Measurements from ENCODE around the gene CDKAL1.
"Not testable (repeated sequence)": the region's sequence is repeated elsewhere in the genome, so short reads cannot be mapped to it uniquely, and the experiment has no call there.

CDKAL1 gene

DNA sequence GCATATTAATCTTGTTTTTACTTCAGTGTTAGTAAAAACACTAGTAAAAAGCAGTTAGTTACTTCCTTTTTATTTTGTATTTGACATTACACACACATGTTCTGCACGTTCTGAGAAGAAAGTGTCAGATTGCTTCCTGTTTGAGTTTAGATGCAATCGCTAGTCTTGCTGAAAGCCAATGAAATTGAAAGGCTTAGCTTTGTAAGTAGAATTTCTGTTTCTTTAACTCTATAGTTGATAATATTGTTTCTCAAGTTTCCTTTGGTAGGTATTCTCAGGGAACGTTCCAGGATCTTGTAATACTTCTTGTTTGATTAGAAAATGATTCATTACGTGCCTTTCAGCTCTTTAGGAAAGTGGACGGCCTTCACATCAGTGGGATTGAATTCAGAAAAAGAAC lies 55.0 kb downstream of the CDKAL1 start:
- H3K4me1 ChIP-seq (ENCODE audit: insufficient read depth, insufficient read length), result no peaks in the 10 kb centered on the region
- TF ChIP-seq YY1 (IDR thresholded peaks at IDR 0.05; ENCODE audit: insufficient read depth, insufficient read length), result no peak
- TF ChIP-seq ZNF274 (IDR thresholded peaks at IDR 0.05; ENCODE audit: low read depth, low read length), result no peak
- no peak for TF ChIP-seq SUZ12 (IDR thresholded peaks at IDR 0.05; ENCODE audit: extremely low read depth, insufficient read depth, insufficient read length)
- no peaks in the 10 kb centered on the region for H3K9me3 ChIP-seq (ENCODE audit: insufficient read depth, low read length)
- no peaks in the 10 kb centered on the region for H3K27me3 ChIP-seq (ENCODE audit: insufficient read depth, insufficient read length)
- DNase-seq (ENCODE audit: low read depth, low spot score), result no peak
- no peaks in the 10 kb centered on the region for H3K36me3 ChIP-seq (ENCODE audit: insufficient read depth, insufficient read length, low read length)
- no peak overlapping the region for H3K4me3 ChIP-seq (ENCODE audit: insufficient read length, low read depth)
- no peak overlapping the region for H3K9ac ChIP-seq (ENCODE audit: insufficient read length, low read depth)

GRCh38 chr6:20590476-20590875 lies 56.2 kb downstream of the CDKAL1 start:
- H3K4me3 ChIP-seq (ENCODE audit: insufficient read length, low read depth); H3K9me3 ChIP-seq (ENCODE audit: insufficient read depth, low read length); H3K27me3 ChIP-seq (ENCODE audit: insufficient read depth, insufficient read length); H3K4me1 ChIP-seq (ENCODE audit: insufficient read depth, insufficient read length); H3K9ac ChIP-seq (ENCODE audit: insufficient read length, low read depth); DNase-seq (ENCODE audit: low read depth, low spot score); H3K36me3 ChIP-seq (ENCODE audit: insufficient read depth, insufficient read length, low read length): not testable (repeated sequence)

DNA sequence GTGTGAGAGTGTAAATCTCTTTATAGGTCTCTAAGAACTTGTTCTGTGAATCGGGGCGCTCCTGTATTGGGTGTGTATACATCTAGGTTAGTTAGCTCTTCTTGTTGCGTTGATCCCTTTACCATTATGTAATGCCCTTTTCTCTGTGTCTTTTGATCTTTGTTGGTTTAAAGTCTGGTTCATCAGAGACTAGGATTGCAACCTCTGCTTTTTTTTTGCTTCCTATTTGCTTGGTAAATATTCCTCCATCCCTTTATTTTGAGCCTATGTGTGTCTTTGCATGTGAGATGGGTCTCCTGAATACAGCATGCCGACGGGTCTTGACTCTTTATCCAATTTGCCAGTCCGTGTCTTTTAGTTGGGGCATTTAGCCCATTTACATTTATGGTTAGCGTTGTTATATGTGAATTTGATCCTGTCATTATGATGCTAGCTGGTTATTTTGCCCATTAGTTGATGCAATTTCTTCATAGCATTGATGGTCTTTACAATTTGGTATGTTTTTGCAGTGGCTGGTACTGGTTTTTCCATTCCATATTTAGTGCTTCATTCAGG lies 60.1 kb downstream of the CDKAL1 start:
- not testable (repeated sequence) for H3K4me1 ChIP-seq (ENCODE audit: insufficient read depth, insufficient read length); H3K27me3 ChIP-seq (ENCODE audit: insufficient read depth, insufficient read length); DNase-seq (ENCODE audit: low read depth, low spot score); H3K36me3 ChIP-seq (ENCODE audit: insufficient read depth, insufficient read length, low read length); H3K9me3 ChIP-seq (ENCODE audit: insufficient read depth, low read length); H3K4me3 ChIP-seq (ENCODE audit: insufficient read length, low read depth); H3K9ac ChIP-seq (ENCODE audit: insufficient read length, low read depth)

GRCh38 chr6:20599302-20600051 lies 65.2 kb downstream of the CDKAL1 start:
- TF ChIP-seq SUZ12 (IDR thresholded peaks at IDR 0.05; ENCODE audit: extremely low read depth, insufficient read depth, insufficient read length) (no peak), ZNF274 (IDR thresholded peaks at IDR 0.05; ENCODE audit: low read depth, low read length) (no peak), YY1 (IDR thresholded peaks at IDR 0.05; ENCODE audit: insufficient read depth, insufficient read length) (no peak)
- Histone ChIP-seq H3K9ac (ENCODE audit: insufficient read length, low read depth) (no peak overlapping the region), H3K9me3 (ENCODE audit: insufficient read depth, low read length) (no peaks in the 10 kb centered on the region), H3K27me3 (ENCODE audit: insufficient read depth, insufficient read length) (no peaks in the 10 kb centered on the region), H3K4me3 (ENCODE audit: insufficient read length, low read depth) (no peak overlapping the region), H3K4me1 (ENCODE audit: insufficient read depth, insufficient read length) (no peaks in the 10 kb centered on the region), H3K36me3 (ENCODE audit: insufficient read depth, insufficient read length, low read length) (peaks cover 8% of the 10 kb centered on the region)
- DNase-seq (ENCODE audit: low read depth, low spot score), result no peak

- no peak for TF ChIP-seq SUZ12 (IDR thresholded peaks at IDR 0.05; ENCODE audit: extremely low read depth, insufficient read depth, insufficient read length)
- no peak for TF ChIP-seq YY1 (IDR thresholded peaks at IDR 0.05; ENCODE audit: insufficient read depth, insufficient read length)
- TF ChIP-seq ZNF274 (IDR thresholded peaks at IDR 0.05; ENCODE audit: low read depth, low read length), result no peak
- no peaks in the 10 kb centered on the region for H3K27me3 ChIP-seq (ENCODE audit: insufficient read depth, insufficient read length)
- H3K9me3 ChIP-seq (ENCODE audit: insufficient read depth, low read length), result no peaks in the 10 kb centered on the region
- H3K4me3 ChIP-seq (ENCODE audit: insufficient read length, low read depth), result no peak overlapping the region
- peaks cover 7% of the 10 kb centered on the region for H3K36me3 ChIP-seq (ENCODE audit: insufficient read depth, insufficient read length, low read length)
- H3K9ac ChIP-seq (ENCODE audit: insufficient read length, low read depth), result no peak overlapping the region
- no peak for DNase-seq (ENCODE audit: low read depth, low spot score)
- no peaks in the 10 kb centered on the region for H3K4me1 ChIP-seq (ENCODE audit: insufficient read depth, insufficient read length)
Measured at GRCh38 chr6:20600831-20601230, 66.6 kb downstream of the CDKAL1 start.

DNA sequence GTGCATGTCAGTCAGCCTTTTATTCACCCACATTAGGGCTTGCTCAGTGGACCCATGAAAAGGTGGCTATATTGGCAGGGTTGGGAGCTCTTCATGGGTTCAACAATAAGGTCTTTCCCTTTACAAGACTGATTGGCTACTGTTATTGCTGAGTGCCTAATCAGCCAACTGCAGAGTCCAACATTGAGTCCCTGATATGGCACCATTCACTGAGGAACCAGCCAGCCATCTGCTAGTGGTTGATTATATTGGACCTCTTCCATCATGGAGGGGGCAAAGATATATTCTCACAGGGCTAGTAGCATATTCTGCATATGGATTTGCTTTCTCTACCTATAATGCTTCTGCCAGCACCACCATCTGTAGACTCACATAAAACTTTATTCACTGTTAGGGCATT lies 69.9 kb downstream of the CDKAL1 start:
- Histone ChIP-seq H3K4me3 (ENCODE audit: insufficient read length, low read depth) (no peak overlapping the region), H3K9me3 (ENCODE audit: insufficient read depth, low read length) (no peaks in the 10 kb centered on the region), H3K9ac (ENCODE audit: insufficient read length, low read depth) (no peak overlapping the region), H3K36me3 (ENCODE audit: insufficient read depth, insufficient read length, low read length) (no peaks in the 10 kb centered on the region), H3K27me3 (ENCODE audit: insufficient read depth, insufficient read length) (no peaks in the 10 kb centered on the region), H3K4me1 (ENCODE audit: insufficient read depth, insufficient read length) (no peaks in the 10 kb centered on the region)
- no peak for DNase-seq (ENCODE audit: low read depth, low spot score)
- TF ChIP-seq ZNF274 (IDR thresholded peaks at IDR 0.05; ENCODE audit: low read depth, low read length) (no peak), YY1 (IDR thresholded peaks at IDR 0.05; ENCODE audit: insufficient read depth, insufficient read length) (no peak), SUZ12 (IDR thresholded peaks at IDR 0.05; ENCODE audit: extremely low read depth, insufficient read depth, insufficient read length) (no peak)

- Histone ChIP-seq H3K36me3 (ENCODE audit: insufficient read depth, insufficient read length, low read length) (no peaks in the 10 kb centered on the region), H3K4me3 (ENCODE audit: insufficient read length, low read depth) (no peak overlapping the region), H3K9ac (ENCODE audit: insufficient read length, low read depth) (no peak overlapping the region), H3K27me3 (ENCODE audit: insufficient read depth, insufficient read length) (no peaks in the 10 kb centered on the region), H3K9me3 (ENCODE audit: insufficient read depth, low read length) (no peaks in the 10 kb centered on the region), H3K4me1 (ENCODE audit: insufficient read depth, insufficient read length) (no peaks in the 10 kb centered on the region)
- TF ChIP-seq SUZ12 (IDR thresholded peaks at IDR 0.05; ENCODE audit: extremely low read depth, insufficient read depth, insufficient read length) (no peak), ZNF274 (IDR thresholded peaks at IDR 0.05; ENCODE audit: low read depth, low read length) (no peak), YY1 (IDR thresholded peaks at IDR 0.05; ENCODE audit: insufficient read depth, insufficient read length) (no peak)
- no peak for DNase-seq (ENCODE audit: low read depth, low spot score)
Measured at GRCh38 chr6:20605061-20605460, 70.8 kb downstream of the CDKAL1 start.
